Mucosa of descending colon (tissue), 3 donors: ENCODE data around the gene OR51A4. TPM values are rescaled to one million over a fixed set of nuclear protein-coding genes. Genes with fewer than 3 reads are reported as not detected.

Experiments
- ATAC-seq: fragments of 200-7000 bp; cut with Tn5 transposase; one replicate; pipeline ENCODE4 v1.9.1; 2020; ENCODE audit warnings: mild to moderate bottlenecking, moderate library complexity
- DNase-seq, 3 donors: peaks; one replicate each; pipeline ENCODE4 v3.0.0-alpha.2; 2020
- H3K36me3 ChIP-seq: fragments of 200-600 bp; one replicate; pipeline ENCODE4 v1.8.0; 2021; ENCODE audit warnings: low read depth, mild to moderate bottlenecking
- H3K4me1 ChIP-seq: fragments of 200-600 bp; one replicate; pipeline ENCODE4 v1.8.0; 2021; ENCODE audit warnings: low read depth, mild to moderate bottlenecking
- H3K4me3 ChIP-seq: fragments of 200-600 bp; one replicate; pipeline ENCODE4 v1.8.0; 2021; ENCODE audit warnings: mild to moderate bottlenecking
- H3K9me3 ChIP-seq: fragments of 200-600 bp; one replicate; pipeline ENCODE4 v1.8.0; 2021; ENCODE audit warnings: mild to moderate bottlenecking
- CTCF ChIP-seq: fragments of 200-600 bp; IDR thresholded peaks from one replicate; pipeline ENCODE4 v1.8.0; 2022; ENCODE audit warnings: antibody characterized with exemption, mild to moderate bottlenecking
- intact Hi-C, 2 donors: fragments of 100-400 bp; cut with DNase I in 1 of 2; cut with micrococcal nuclease in 1 of 2; formaldehyde crosslinking; loops; one replicate each; pipeline versions ENCODE4 v1.11.0 to v1.11.1; 2022; cut with DNase I, micrococcal nuclease
- total RNA-seq, 3 donors: library from RNA; stranded (reverse); fragmentation: NEBNext Ultra II Directional in 2 of 3; extraction: Animal tissue kit (Norgen Biotek cat#: 25700) in 2 of 3; gene quantifications; one replicate each; pipeline versions ENCODE4 v1.2.1 to v1.2.4, GENCODE V29; 2021 to 2023
- donor health status: DM: no; HTN: no; CAD: no; lungs with moderate emphysema.
- donor health status: DM: no; HTN: no; CAD: no.
- donor health status: DM: no; HTN: yes; CAD: no.

Gene OR51A4
- total RNA-seq, 3 donors from 2014 or later: not detected

- H3K4me1 ChIP-seq: no peaks in the 10 kb centered on the region
- no peaks in the 10 kb centered on the region for H3K36me3 ChIP-seq
- H3K4me3 ChIP-seq: no peak overlapping the region
- ATAC-seq: no peak
- no peaks in the 10 kb centered on the region for H3K9me3 ChIP-seq
- intact Hi-C loops: no loop called here
- no peak for DNase-seq
- no peak for TF ChIP-seq CTCF
Observed at GRCh38 chr11:4932751-4933150, 14.7 kb downstream of the OR51A4 start.

GRCh38 chr11:4926608-4927007 lies 20.8 kb downstream of the OR51A4 start:
- H3K4me3 ChIP-seq: no peak overlapping the region
- DNase-seq (no peak), ATAC-seq (no peak)
- no peaks in the 10 kb centered on the region for H3K36me3 ChIP-seq
- H3K9me3 ChIP-seq: no peaks in the 10 kb centered on the region
- intact Hi-C loops: no loop called here
- H3K4me1 ChIP-seq: no peaks in the 10 kb centered on the region
- no peak for TF ChIP-seq CTCF

GRCh38 chr11:4924239-4924638 lies 23.2 kb downstream of the OR51A4 start, which contains the start of gene OR51G1:
Gene OR51G1 (minus strand): TSS chr11:4924339. CDS start chr11:4924339, 0 bp downstream.
- no peaks in the 10 kb centered on the region for H3K9me3 ChIP-seq
- no peak for ATAC-seq
- intact Hi-C loops: no loop called here
- H3K4me3 ChIP-seq: no peak within 1 kb of the TSS
- H3K36me3 ChIP-seq: no peaks in the 10 kb centered on the region
- no peak for DNase-seq
- H3K4me1 ChIP-seq: no peaks in the 10 kb centered on the region
- no peak for TF ChIP-seq CTCF

- intact Hi-C loops: no loop called here
- H3K4me3 ChIP-seq: no peak overlapping the region
- H3K36me3 ChIP-seq: no peaks in the 10 kb centered on the region
- no peak for ATAC-seq
- H3K4me1 ChIP-seq: no peaks in the 10 kb centered on the region
- H3K9me3 ChIP-seq: no peaks in the 10 kb centered on the region
- no peak for DNase-seq
- no peak for TF ChIP-seq CTCF
Observed at GRCh38 chr11:4922304-4922703, 25.1 kb downstream of the OR51A4 start.

GRCh38 chr11:4921796-4922195 lies 25.6 kb downstream of the OR51A4 start:
- ATAC-seq: no peak
- TF ChIP-seq CTCF: no peak
- no peaks in the 10 kb centered on the region for H3K36me3 ChIP-seq
- no peaks in the 10 kb centered on the region for H3K9me3 ChIP-seq
- intact Hi-C loops: no loop called here
- H3K4me1 ChIP-seq: no peaks in the 10 kb centered on the region
- H3K4me3 ChIP-seq: no peak overlapping the region
- no peak for DNase-seq

- no peak for TF ChIP-seq CTCF
- no peak for ATAC-seq
- no peak for DNase-seq
- Histone ChIP-seq H3K4me1 (no peaks in the 10 kb centered on the region), H3K36me3 (no peaks in the 10 kb centered on the region), H3K9me3 (no peaks in the 10 kb centered on the region), H3K4me3 (no peak within 1 kb of the TSS)
- intact Hi-C loops: no loop called here
Observed at GRCh38 chr11:4919250-4919649, 28.2 kb downstream of the OR51A4 start, which contains the start of gene OR51G2. Gene OR51G2 (minus strand): TSS chr11:4919350. CDS start chr11:4915663, 3,687 bp downstream.
